ENCODE measurements around the gene CMTR1.

The CMTR1 gene

DNA sequence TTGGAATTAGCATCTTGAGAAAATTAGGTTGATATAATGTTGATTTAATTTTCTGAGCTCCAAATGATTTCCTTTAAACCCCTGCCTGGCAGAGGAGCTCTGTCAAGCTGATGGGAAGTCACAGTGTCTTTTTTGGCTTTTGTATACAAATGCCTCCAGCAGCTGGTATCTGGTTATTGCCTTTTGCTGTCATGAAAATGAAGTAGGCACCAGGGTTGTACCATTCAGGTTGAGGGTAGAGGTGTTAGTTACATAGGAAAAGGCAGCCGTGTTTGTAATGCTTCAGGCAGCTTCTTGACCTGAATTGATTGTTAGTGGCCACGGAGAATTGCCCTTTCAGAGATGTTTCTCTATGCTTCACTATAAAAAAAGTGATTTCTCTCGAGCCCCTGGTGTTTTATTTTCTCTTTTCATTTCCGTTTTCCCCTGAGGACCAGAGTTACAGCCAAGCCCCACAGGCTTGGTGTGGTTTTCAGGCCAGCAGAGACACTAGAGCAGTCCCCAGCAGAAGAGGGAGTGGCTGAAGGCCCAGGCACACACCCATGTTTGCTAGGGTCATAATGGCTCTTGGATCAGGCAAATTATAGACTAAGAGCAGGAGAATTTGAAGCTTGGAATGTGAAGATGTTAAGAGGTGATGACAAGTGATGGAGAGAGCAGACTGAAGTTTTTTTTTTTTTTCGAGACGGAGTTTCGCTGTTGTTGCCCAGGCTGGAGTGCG lies 21.6 kb downstream of the CMTR1 start:
- Histone ChIP-seq H3K36me3 (ENCODE audit: control insufficient read depth in 2 of 2, insufficient read depth in 2 of 2, low read length in 2 of 2) (peaks cover 22 to 38% of the 10 kb centered on the region in 2 donors), H3K9me3 (ENCODE audit: control insufficient read depth in 2 of 2, low read length in 2 of 2) (no peaks in the 10 kb centered on the region), H3K4me3 (ENCODE audit: low read length in 2 of 2) (peak overlapping the region; percentile 8 to 59), H3K4me1 (ENCODE audit: control insufficient read depth, insufficient read depth, low read length) (peaks cover 44% of the 10 kb centered on the region), H3K27ac (ENCODE audit: low read length) (peak overlapping the region; percentile 80), H3K27me3 (ENCODE audit: control insufficient read depth in 1 of 2, insufficient read depth in 2 of 2, low read length in 2 of 2) (no peaks in the 10 kb centered on the region), H3K9ac (ENCODE audit: low read length in 2 of 2) (peak overlapping the region; percentile 14 to 55)

DNA sequence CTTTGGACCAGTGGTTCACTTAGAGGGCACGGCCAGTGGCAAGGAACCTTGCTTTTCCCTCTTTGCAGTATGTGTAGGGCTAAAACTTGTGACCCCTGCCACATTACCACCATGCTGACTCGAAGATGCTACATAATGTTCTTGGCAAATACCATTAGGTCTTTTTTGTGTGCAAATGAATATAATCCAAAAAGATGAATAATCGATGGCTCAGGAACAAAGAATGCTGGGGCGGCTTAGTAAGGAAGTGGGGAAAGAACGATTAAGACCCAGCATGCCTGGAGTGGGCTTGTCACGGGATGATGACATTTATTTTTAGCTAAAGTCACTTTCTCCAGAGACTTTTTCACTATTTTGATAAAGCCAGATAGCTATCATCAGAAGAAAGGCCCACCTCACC lies 23.1 kb downstream of the CMTR1 start:
- Histone ChIP-seq H3K4me3 (ENCODE audit: low read length in 2 of 2) (no peak overlapping the region), H3K9me3 (ENCODE audit: control insufficient read depth in 2 of 2, low read length in 2 of 2) (no peaks in the 10 kb centered on the region), H3K4me1 (ENCODE audit: control insufficient read depth, insufficient read depth, low read length) (peaks cover 44% of the 10 kb centered on the region), H3K36me3 (ENCODE audit: control insufficient read depth in 2 of 2, insufficient read depth in 2 of 2, low read length in 2 of 2) (peaks cover 24 to 40% of the 10 kb centered on the region in 2 donors), H3K27me3 (ENCODE audit: control insufficient read depth in 1 of 2, insufficient read depth in 2 of 2, low read length in 2 of 2) (no peaks in the 10 kb centered on the region), H3K27ac (ENCODE audit: low read length) (peak overlapping the region; percentile 24), H3K9ac (ENCODE audit: low read length in 2 of 2) (no peak overlapping the region)

DNA sequence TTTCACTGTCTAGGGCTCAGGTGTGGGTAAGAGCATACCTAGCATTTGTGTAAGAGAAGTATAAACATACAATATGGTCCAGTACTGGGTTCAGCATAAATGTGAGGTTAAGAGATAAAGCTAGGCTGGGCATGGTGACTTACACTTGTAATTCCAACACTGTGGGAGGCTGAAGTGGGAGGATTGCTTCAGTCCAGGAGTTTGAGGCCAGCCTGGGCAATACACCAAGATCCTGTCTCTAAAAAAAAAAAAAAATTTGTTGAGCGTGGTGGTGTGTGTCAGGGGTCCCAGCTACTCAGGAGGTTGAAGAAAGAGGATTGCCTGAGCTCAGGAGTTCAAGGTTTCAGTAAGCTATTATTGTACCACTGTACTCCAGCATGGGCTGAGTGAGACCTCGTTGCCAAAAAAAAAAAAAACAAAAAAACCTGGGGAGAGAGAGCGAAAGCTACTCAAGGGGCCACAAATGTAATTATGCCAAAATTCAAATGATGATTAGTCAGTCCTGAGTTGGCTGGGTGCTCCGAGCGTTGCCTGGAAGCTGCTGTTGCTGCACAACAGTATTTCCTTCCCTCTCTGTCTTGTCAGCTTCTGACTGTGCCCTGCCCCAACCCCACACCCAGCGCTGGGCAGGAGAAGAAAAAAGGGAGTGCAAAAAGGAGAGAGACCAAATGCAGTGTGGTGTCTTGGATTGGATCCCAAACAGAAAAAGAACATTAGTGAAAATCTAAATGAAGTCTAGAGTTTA lies 24.0 kb downstream of the CMTR1 start:
- peaks cover 38% of the 10 kb centered on the region for H3K4me1 ChIP-seq (ENCODE audit: control insufficient read depth, insufficient read depth, low read length)
- no peak overlapping the region for H3K9ac ChIP-seq (ENCODE audit: low read length in 2 of 2)
- H3K27me3 ChIP-seq (ENCODE audit: control insufficient read depth in 1 of 2, insufficient read depth in 2 of 2, low read length in 2 of 2): no peaks in the 10 kb centered on the region
- H3K9me3 ChIP-seq (ENCODE audit: control insufficient read depth in 2 of 2, low read length in 2 of 2): no peaks in the 10 kb centered on the region
- H3K4me3 ChIP-seq (ENCODE audit: low read length in 2 of 2): peak overlapping the region in 1 of 2 donors; percentile 8
- peaks cover 31 to 42% of the 10 kb centered on the region in 2 donors for H3K36me3 ChIP-seq (ENCODE audit: control insufficient read depth in 2 of 2, insufficient read depth in 2 of 2, low read length in 2 of 2)
- H3K27ac ChIP-seq (ENCODE audit: low read length): no peak overlapping the region

DNA sequence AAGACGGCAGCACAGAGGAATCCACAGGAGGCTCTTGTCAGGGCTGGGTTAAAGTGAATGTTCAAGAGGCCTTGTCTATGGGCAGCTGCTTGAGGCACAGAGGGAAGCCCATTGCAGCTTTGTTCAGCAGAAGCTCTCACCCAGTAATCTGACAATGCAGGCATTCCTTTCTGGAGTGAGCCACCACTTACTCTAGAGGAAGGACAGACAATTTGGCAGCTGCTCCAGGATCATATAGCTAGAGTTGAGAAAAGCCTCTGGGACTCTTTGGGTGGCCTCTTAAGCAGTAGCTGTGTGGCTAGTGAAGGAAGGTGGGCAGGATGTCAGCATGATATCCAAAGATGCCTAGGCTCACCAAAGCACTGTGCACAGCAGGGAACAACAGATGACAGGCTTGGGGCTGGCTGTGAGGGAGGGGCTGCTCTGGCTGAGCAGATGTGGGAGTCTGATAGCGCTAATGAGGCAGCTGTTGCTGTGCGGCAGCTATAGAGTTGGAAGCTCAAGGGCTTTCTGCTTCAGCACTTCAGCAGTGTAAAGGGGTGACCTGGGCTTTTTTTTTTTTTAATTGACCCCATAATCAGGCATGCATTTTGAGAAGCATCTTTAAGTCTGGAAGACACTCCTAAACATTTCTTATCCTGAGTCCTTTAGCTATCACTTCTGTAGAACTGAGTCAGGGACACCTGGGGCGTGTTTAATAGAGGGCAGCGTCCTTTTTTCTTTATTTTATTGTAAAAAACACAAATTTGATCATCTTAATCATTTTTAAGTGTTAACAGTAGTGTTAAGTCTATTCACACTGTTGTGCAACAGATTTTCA lies 27.2 kb downstream of the CMTR1 start:
- Histone ChIP-seq H3K9ac (ENCODE audit: low read length in 2 of 2) (no peak overlapping the region), H3K36me3 (ENCODE audit: control insufficient read depth in 2 of 2, insufficient read depth in 2 of 2, low read length in 2 of 2) (peaks cover 46 to 50% of the 10 kb centered on the region in 2 donors), H3K27me3 (ENCODE audit: control insufficient read depth in 1 of 2, insufficient read depth in 2 of 2, low read length in 2 of 2) (no peaks in the 10 kb centered on the region), H3K27ac (ENCODE audit: low read length) (no peak overlapping the region), H3K4me1 (ENCODE audit: control insufficient read depth, insufficient read depth, low read length) (peaks cover 17% of the 10 kb centered on the region), H3K9me3 (ENCODE audit: control insufficient read depth in 2 of 2, low read length in 2 of 2) (no peaks in the 10 kb centered on the region), H3K4me3 (ENCODE audit: low read length in 2 of 2) (no peak overlapping the region)

DNA sequence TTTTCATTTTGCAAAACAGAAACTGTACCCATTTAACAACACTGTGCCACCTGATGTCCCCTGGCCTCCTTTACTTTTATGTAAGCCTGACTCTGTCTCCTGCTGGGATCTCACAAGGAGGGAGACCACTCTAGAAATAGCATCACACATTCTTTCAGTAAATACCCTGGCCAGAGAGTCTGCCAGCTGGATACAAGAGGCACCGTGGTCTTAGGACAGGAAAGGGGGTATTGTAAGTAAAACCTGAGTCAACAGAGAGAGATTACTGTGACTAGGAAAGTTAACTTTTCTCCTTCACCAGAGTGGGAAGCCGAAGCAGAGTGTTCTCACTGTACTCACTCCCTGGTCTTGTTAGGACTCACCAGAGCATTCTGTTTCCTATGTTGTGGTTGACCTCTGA lies 27.8 kb downstream of the CMTR1 start:
- Histone ChIP-seq H3K9ac (ENCODE audit: low read length in 2 of 2) (no peak overlapping the region), H3K27ac (ENCODE audit: low read length) (no peak overlapping the region), H3K36me3 (ENCODE audit: control insufficient read depth in 2 of 2, insufficient read depth in 2 of 2, low read length in 2 of 2) (peaks cover 46 to 52% of the 10 kb centered on the region in 2 donors), H3K9me3 (ENCODE audit: control insufficient read depth in 2 of 2, low read length in 2 of 2) (no peaks in the 10 kb centered on the region), H3K27me3 (ENCODE audit: control insufficient read depth in 1 of 2, insufficient read depth in 2 of 2, low read length in 2 of 2) (no peaks in the 10 kb centered on the region), H3K4me3 (ENCODE audit: low read length in 2 of 2) (no peak overlapping the region), H3K4me1 (ENCODE audit: control insufficient read depth, insufficient read depth, low read length) (peaks cover 16% of the 10 kb centered on the region)

DNA sequence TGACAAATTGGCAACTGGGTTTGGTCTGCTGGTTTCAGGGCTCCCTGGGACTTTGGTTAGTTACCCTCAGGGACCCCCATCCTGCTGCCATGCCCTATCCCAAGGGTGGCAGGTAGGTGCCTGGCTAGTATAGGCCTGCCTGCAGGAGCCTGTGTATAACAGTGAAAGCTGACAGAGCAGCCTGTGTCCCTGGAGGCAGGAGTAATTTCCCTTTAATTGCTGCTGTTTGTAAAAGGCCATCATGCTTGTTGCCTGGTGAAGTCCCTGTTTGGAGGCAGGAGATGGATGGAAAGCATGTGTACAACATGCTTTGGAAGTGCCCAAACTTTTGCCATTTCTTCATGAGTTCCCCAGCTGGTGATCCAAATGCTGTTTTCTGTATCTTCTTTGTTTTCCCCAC lies 30.1 kb downstream of the CMTR1 start:
- Histone ChIP-seq H3K4me1 (ENCODE audit: control insufficient read depth, insufficient read depth, low read length) (no peaks in the 10 kb centered on the region), H3K36me3 (ENCODE audit: control insufficient read depth in 2 of 2, insufficient read depth in 2 of 2, low read length in 2 of 2) (peaks cover 46 to 49% of the 10 kb centered on the region in 2 donors), H3K9ac (ENCODE audit: low read length in 2 of 2) (no peak overlapping the region), H3K27ac (ENCODE audit: low read length) (no peak overlapping the region), H3K9me3 (ENCODE audit: control insufficient read depth in 2 of 2, low read length in 2 of 2) (no peaks in the 10 kb centered on the region), H3K27me3 (ENCODE audit: control insufficient read depth in 1 of 2, insufficient read depth in 2 of 2, low read length in 2 of 2) (no peaks in the 10 kb centered on the region), H3K4me3 (ENCODE audit: low read length in 2 of 2) (no peak overlapping the region)

DNA sequence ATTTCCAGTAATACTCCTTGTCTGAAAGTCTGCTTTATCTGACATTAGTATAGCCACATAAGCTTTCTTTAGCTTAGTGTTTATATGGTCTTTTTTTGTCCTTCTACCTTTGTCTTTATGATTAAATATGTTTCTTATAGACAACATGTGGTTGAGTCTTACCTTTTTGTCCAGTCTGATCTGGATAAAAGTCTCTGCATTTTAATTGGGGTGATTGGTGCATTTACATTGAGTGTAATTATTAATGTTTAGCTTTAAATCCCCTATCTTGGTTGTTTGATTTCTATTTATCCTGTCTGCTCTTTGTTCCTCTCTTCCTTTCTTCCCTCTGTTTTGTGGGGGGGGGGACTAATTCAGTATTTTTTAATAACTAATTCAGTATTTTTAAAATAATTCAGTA lies 34.7 kb downstream of the CMTR1 start:
- Histone ChIP-seq H3K36me3 (ENCODE audit: control insufficient read depth in 2 of 2, insufficient read depth in 2 of 2, low read length in 2 of 2) (peaks cover 27% of the 10 kb centered on the region in 2 donors), H3K27me3 (ENCODE audit: control insufficient read depth in 1 of 2, insufficient read depth in 2 of 2, low read length in 2 of 2) (no peaks in the 10 kb centered on the region), H3K4me3 (ENCODE audit: low read length in 2 of 2) (no peak overlapping the region), H3K4me1 (ENCODE audit: control insufficient read depth, insufficient read depth, low read length) (peaks cover 2% of the 10 kb centered on the region), H3K9ac (ENCODE audit: low read length in 2 of 2) (no peak overlapping the region), H3K9me3 (ENCODE audit: control insufficient read depth in 2 of 2, low read length in 2 of 2) (no peaks in the 10 kb centered on the region), H3K27ac (ENCODE audit: low read length) (no peak overlapping the region)

DNA sequence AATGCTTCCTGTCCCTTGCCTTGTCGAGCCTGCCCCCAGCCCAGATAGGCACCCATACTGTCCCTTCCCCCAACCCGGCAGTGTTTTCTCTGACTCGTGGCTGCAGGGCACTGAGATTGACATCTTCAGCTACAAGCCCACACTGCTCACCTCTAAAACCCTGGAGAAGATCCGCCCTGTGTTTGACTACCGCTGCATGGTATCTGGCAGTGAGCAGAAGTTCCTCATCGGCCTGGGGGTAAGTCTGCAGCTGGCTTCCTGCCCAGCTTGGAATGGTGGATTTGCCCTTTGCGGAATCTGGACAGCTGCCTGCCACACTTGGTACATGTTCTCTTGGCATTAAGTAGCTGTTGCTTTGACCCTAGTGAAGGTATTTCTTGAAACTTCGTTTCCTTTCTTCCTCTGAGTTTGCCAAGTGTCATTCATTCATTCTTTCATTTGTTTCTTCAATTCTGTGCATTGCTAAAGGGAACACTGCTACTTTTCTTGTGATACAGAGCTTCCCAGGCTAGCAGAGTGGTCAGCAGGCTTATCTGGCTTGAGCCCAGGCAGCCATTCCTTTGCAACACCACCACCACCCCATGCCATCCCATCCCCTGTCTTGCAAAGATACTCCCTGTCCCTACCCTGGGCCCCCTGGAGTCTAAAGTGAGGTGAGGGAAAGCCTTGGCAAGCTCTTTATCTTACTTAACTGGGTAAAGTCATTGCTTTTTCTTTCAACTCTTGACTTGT lies 40.5 kb downstream of the CMTR1 start:
- Histone ChIP-seq H3K4me1 (ENCODE audit: control insufficient read depth, insufficient read depth, low read length) (peaks cover 12% of the 10 kb centered on the region), H3K36me3 (ENCODE audit: control insufficient read depth in 2 of 2, insufficient read depth in 2 of 2, low read length in 2 of 2) (peaks cover 46 to 55% of the 10 kb centered on the region in 2 donors), H3K4me3 (ENCODE audit: low read length in 2 of 2) (no peak overlapping the region), H3K27ac (ENCODE audit: low read length) (peak overlapping the region; percentile 46), H3K9me3 (ENCODE audit: control insufficient read depth in 2 of 2, low read length in 2 of 2) (no peaks in the 10 kb centered on the region), H3K9ac (ENCODE audit: low read length in 2 of 2) (no peak overlapping the region), H3K27me3 (ENCODE audit: control insufficient read depth in 1 of 2, insufficient read depth in 2 of 2, low read length in 2 of 2) (no peaks in the 10 kb centered on the region)

DNA sequence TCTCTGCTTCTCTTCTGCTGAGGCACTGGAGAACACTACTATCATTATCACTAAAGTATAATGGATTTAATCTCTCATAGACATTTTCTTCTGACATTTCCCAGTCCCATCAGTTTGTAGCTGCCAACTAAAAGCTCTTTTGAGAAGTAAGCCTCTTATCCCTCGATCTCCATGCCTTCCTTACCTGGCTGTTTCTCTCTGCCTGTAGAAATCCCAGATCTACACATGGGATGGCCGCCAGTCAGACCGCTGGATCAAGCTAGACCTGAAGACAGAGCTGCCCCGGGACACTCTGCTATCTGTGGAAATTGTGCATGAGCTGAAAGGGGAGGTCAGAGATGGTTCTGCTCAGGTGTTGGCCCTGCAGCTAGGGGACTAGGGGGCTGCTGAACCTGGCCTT lies 41.3 kb downstream of the CMTR1 start:
- no peaks in the 10 kb centered on the region for H3K27me3 ChIP-seq (ENCODE audit: control insufficient read depth in 1 of 2, insufficient read depth in 2 of 2, low read length in 2 of 2)
- H3K27ac ChIP-seq (ENCODE audit: low read length): no peak overlapping the region
- H3K4me3 ChIP-seq (ENCODE audit: low read length in 2 of 2): no peak overlapping the region
- H3K9ac ChIP-seq (ENCODE audit: low read length in 2 of 2): no peak overlapping the region
- peaks cover 12% of the 10 kb centered on the region for H3K4me1 ChIP-seq (ENCODE audit: control insufficient read depth, insufficient read depth, low read length)
- H3K36me3 ChIP-seq (ENCODE audit: control insufficient read depth in 2 of 2, insufficient read depth in 2 of 2, low read length in 2 of 2): peaks cover 52 to 62% of the 10 kb centered on the region in 2 donors
- H3K9me3 ChIP-seq (ENCODE audit: control insufficient read depth in 2 of 2, low read length in 2 of 2): no peaks in the 10 kb centered on the region

DNA sequence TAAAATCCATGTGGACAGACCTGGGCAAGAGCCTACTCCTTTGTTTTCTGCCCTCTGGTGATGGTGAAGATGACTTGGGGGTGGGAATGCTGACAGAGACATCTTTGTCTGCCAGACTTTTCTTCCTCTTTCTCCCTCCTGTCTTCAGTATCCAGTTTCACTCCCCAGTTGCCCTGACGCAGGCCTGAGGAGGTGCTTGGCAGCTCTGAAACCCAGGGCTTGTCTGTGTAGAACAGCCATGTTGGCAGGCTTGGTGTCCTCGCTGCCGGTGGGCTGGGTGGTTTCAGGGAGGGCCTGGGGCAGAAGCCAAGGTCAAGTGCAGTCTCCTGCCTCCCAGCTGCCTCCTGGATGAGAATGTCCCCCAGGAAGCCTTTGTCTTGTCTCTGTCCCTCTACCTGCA lies 44.2 kb downstream of the CMTR1 start:
- Histone ChIP-seq H3K27ac (ENCODE audit: low read length) (no peak overlapping the region), H3K4me3 (ENCODE audit: low read length in 2 of 2) (no peak overlapping the region), H3K9me3 (ENCODE audit: control insufficient read depth in 2 of 2, low read length in 2 of 2) (no peaks in the 10 kb centered on the region), H3K27me3 (ENCODE audit: control insufficient read depth in 1 of 2, insufficient read depth in 2 of 2, low read length in 2 of 2) (no peaks in the 10 kb centered on the region), H3K4me1 (ENCODE audit: control insufficient read depth, insufficient read depth, low read length) (peaks cover 12% of the 10 kb centered on the region), H3K36me3 (ENCODE audit: control insufficient read depth in 2 of 2, insufficient read depth in 2 of 2, low read length in 2 of 2) (peaks cover 50 to 66% of the 10 kb centered on the region in 2 donors), H3K9ac (ENCODE audit: low read length in 2 of 2) (no peak overlapping the region)

Data from stomach smooth muscle (tissue), 2 donors.